Brain microvascular endothelial cell (primary cell): ENCODE results near the gene RIIAD1.

ENCODE experiments used
- DNase-seq: peaks from one replicate; pipeline ENCODE4 v3.0.0-alpha.2; 2020
- H3K27ac ChIP-seq: fragments of 250-450 bp; sonication (Bioruptor Pico); 2 replicates; pipeline ENCODE4 v1.5.1; 2020; ENCODE audit warnings: mild to moderate bottlenecking, moderate library complexity
- H3K27me3 ChIP-seq: fragments of 250-450 bp; sonication (Bioruptor Pico); replicated peaks from 2 replicates; pipeline ENCODE4 v1.5.1; 2020; ENCODE audit warnings: mild to moderate bottlenecking
- H3K36me3 ChIP-seq: fragments of 250-450 bp; sonication (Bioruptor Pico); replicated peaks from 2 replicates; pipeline ENCODE4 v1.5.1; 2020; ENCODE audit warnings: mild to moderate bottlenecking
- H3K4me3 ChIP-seq: 2 replicates; pipeline ENCODE4 v1.5.1; 2011; ENCODE audit warnings: low read depth, mild to moderate bottlenecking, control low read depth, low read length, moderate library complexity
- CTCF ChIP-seq: IDR thresholded peaks from 2 replicates; pipeline ENCODE4 v1.5.1; 2011; ENCODE audit warnings: low read depth, mild to moderate bottlenecking, moderate library complexity, low read length, control low read depth, inconsistent platforms; ENCODE audit errors: missing control alignments
- in situ Hi-C: cut with HindIII; loops from 2 replicates; pipeline ENCODE4 v1.10.0; 2017; ENCODE audit warnings: low sequenced_read_pairs, low pct_ligation_motif_present

The RIIAD1 gene

GRCh38 chr1:151716405-151716762, 4.9 kb upstream of the RIIAD1 start:
- in situ Hi-C loops, result no loop called here
- no peak overlapping the region for H3K4me3 ChIP-seq
- DNase-seq, result no peak
- TF ChIP-seq CTCF, result no peak
- H3K36me3 ChIP-seq, result no peaks in the 10 kb centered on the region
- H3K27me3 ChIP-seq, result peaks cover 45% of the 10 kb centered on the region
- H3K27ac ChIP-seq, result no peak overlapping the region

- no peaks in the 10 kb centered on the region for H3K36me3 ChIP-seq
- in situ Hi-C loops, result no loop called here
- H3K27ac ChIP-seq, result no peak within 1 kb of the TSS
- no peak for DNase-seq
- peaks cover 48% of the 10 kb centered on the region for H3K27me3 ChIP-seq
- H3K4me3 ChIP-seq, result no peak within 1 kb of the TSS
- no peak for TF ChIP-seq CTCF
Observed at GRCh38 chr1:151716771-151717631, 4.3 kb upstream of the RIIAD1 start, which contains the start of gene CELF3. TSS of gene CELF3 (minus strand) at chr1:151716803. CDS start at chr1:151716020, 783 bp downstream.

- no peak for TF ChIP-seq CTCF
- no peaks in the 10 kb centered on the region for H3K36me3 ChIP-seq
- no peak overlapping the region for H3K27ac ChIP-seq
- H3K4me3 ChIP-seq, result no peak overlapping the region
- no peak for DNase-seq
- H3K27me3 ChIP-seq, result peaks cover 53% of the 10 kb centered on the region
- in situ Hi-C loops, result no loop called here
Observed at GRCh38 chr1:151718011-151718431, 3.3 kb upstream of the RIIAD1 start.

GRCh38 chr1:151718666-151719065, 2.7 kb upstream of the RIIAD1 start:
- in situ Hi-C loops, result no loop called here
- no peak for TF ChIP-seq CTCF
- peaks cover 56% of the 10 kb centered on the region for H3K27me3 ChIP-seq

GRCh38 chr1:151720125-151720524, 1.2 kb upstream of the RIIAD1 start:
- Histone ChIP-seq H3K27me3 (peaks cover 58% of the 10 kb centered on the region), H3K27ac (no peak overlapping the region), H3K4me3 (no peak overlapping the region), H3K36me3 (no peaks in the 10 kb centered on the region)
- in situ Hi-C loops, result no loop called here
- no peak for DNase-seq
- no peak for TF ChIP-seq CTCF

More at GRCh38 chr1:151718666-151719065, 2.7 kb upstream of the RIIAD1 start:
- Histone ChIP-seq H3K4me3 (no peak overlapping the region), H3K36me3 (no peaks in the 10 kb centered on the region), H3K27ac (no peak overlapping the region)
- DNase-seq, result no peak
